ENCODE measurements around the gene TPP1. TPM values are rescaled to one million over a fixed set of nuclear protein-coding genes. Genes with fewer than 3 reads are reported as not detected.
A peak's percentile ranks its signal among the peaks of the same experiment; 100 is the strongest.

TPP1 gene
- total RNA-seq, 3 donors from 2014 or later: 27.2 to 71.4 (median 38.2) TPM

DNA sequence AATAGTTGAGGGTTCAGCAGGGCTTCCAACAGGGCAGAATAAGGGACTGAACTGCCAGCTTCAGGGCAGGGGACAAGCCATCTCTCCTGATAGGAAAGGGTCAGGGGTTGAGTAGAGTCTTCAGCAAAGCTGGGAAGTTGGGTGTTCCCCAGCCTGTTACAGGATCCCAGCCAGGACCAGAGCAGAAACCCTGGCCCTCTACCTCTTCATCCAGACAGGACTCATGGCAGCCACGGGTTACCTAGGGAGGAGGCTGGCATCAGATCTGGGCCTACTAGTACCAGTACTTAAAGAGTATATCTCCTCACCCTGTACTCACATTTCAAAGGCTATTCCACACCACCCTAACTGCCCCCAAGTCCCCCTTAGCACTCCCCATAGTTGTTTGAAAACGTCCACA lies 4.8 kb downstream of the TPP1 start:
- intact Hi-C loops (cut with DNase I; ENCODE audit: low total_unique reads): no loop called here
- Histone ChIP-seq H3K4me1 (no peaks in the 10 kb centered on the region), H3K9me3 (no peaks in the 10 kb centered on the region), H3K27me3 (no peaks in the 10 kb centered on the region), H3K27ac (no peak overlapping the region), H3K36me3 (peaks cover 4% of the 10 kb centered on the region), H3K4me3 (no peak overlapping the region)
- no peak for TF ChIP-seq POLR2AphosphoS5 (IDR thresholded peaks at IDR 0.05)
- TF ChIP-seq POLR2A (IDR thresholded peaks at IDR 0.05): no peak
- TF ChIP-seq, protein P1, sequence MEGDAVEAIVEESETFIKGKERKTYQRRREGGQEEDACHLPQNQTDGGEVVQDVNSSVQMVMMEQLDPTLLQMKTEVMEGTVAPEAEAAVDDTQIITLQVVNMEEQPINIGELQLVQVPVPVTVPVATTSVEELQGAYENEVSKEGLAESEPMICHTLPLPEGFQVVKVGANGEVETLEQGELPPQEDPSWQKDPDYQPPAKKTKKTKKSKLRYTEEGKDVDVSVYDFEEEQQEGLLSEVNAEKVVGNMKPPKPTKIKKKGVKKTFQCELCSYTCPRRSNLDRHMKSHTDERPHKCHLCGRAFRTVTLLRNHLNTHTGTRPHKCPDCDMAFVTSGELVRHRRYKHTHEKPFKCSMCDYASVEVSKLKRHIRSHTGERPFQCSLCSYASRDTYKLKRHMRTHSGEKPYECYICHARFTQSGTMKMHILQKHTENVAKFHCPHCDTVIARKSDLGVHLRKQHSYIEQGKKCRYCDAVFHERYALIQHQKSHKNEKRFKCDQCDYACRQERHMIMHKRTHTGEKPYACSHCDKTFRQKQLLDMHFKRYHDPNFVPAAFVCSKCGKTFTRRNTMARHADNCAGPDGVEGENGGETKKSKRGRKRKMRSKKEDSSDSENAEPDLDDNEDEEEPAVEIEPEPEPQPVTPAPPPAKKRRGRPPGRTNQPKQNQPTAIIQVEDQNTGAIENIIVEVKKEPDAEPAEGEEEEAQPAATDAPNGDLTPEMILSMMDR (IDR thresholded peaks at IDR 0.05): no peak
- DNase-seq (ENCODE audit: low spot score in 2 of 2): no peak

DNA sequence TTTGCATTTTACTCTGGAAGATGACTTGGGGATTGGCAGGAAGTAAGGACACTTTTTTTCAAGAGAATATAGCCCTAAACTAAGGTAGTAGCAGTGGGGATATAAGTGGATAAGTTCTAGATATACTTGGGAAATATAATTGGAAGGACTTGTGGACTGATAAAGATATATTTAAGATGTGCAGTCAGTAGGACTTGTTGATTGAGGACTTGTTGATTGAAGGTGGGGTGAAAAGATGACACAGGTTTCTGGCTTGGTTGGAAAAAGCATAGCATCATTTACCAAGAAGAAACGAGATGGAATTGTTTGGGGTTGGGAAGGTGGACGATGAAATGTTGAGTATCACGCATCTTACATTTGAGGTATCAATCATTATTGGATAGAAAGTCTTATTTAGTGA lies 5.7 kb downstream of the TPP1 start:
- intact Hi-C loops (cut with DNase I; ENCODE audit: low total_unique reads): no loop called here
- no peaks in the 10 kb centered on the region for H3K9me3 ChIP-seq
- H3K27me3 ChIP-seq: no peaks in the 10 kb centered on the region
- peak overlapping the region; percentile 93 to 99 for H3K27ac ChIP-seq
- DNase-seq (ENCODE audit: low spot score in 2 of 2): no peak
- no peak overlapping the region for H3K4me3 ChIP-seq
- H3K4me1 ChIP-seq: no peaks in the 10 kb centered on the region
- H3K36me3 ChIP-seq: peaks cover 10% of the 10 kb centered on the region
- TF ChIP-seq POLR2AphosphoS5 (IDR thresholded peaks at IDR 0.05): no peak

DNA sequence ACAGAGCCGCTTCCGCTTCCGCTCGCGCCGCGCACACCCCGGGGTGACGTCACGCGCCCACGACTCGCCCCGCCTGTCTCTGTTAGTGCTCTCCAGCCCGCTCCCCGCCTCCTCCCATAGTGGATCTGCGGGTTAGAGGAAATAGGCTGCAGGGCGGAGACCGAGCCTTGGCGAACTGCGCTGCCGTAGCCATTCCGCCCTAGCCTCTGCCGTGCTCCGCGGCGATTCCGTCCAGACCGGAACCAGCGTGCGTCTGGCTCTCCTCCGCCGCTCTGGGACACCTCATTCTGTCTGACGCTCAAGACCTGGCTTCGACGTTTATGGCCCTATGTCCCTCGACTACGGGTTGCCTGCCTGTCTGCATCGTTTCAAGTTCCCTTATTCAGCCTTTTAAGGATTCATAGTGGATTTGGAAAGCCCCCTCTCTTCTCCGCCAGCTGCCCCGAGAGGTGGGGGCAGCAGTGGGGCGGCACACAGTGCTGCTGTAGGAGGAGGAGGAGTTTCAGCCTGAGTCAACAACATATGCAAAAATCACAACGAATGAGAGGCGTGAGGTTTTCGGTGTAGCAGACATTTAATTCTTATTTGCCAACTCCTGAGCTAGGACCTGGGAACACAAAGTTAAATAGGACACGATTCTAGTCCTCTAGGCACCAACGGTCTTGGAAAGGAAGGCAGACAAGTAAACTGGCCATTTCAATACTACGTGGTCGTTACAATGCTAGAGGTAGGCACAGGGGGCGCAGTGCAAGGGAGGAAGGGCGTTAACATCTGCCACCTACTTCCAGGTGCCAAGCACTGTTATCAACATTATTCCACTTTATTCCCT lies 6.8 kb downstream of the TPP1 start, which contains the start of gene TAF10:
TSS of gene TAF10 (minus strand) at position 4 of the 829 bp plus-strand sequence. CDS start 27 bp downstream, outside the sequence.
- peak within 1 kb of the TSS; percentile 83 to 88 (median 84) for H3K4me3 ChIP-seq
- peaks cover 13% of the 10 kb centered on the region for H3K36me3 ChIP-seq
- H3K4me1 ChIP-seq: peaks cover 0 to 7% of the 10 kb centered on the region in 2 donors
- TF ChIP-seq POLR2A (IDR thresholded peaks at IDR 0.05) (peak; percentile 78), POLR2AphosphoS5 (IDR thresholded peaks at IDR 0.05) (peak; percentile 94 to 96 (median 95))
- TF ChIP-seq, protein P1 (IDR thresholded peaks at IDR 0.05): peak in 2 of 3 donors; percentile 23 to 33
- peak; percentile 97 for DNase-seq (ENCODE audit: low spot score in 2 of 2)
- H3K27ac ChIP-seq: peak within 1 kb of the TSS; percentile 93 to 99
- no peaks in the 10 kb centered on the region for H3K27me3 ChIP-seq
- H3K9me3 ChIP-seq: no peaks in the 10 kb centered on the region
- intact Hi-C loops (cut with DNase I; ENCODE audit: low total_unique reads): no loop called here

DNA sequence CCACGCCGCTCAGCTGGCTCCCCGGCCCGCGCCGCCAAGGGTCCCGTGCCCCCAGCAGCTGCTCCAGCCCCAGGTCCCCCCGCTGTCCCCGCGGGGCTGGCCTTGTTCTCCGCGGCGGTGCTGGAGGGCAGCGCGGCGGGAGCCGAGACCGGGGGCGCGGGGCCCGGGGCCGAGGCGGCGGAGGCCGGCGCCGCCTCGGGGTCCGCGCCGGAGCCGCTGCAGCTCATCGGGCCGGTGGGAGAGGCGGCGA lies 7.3 kb downstream of the TPP1 start:
- no peak for DNase-seq (ENCODE audit: low spot score in 2 of 2)
- Histone ChIP-seq H3K27ac (peak overlapping the region; percentile 93 to 99), H3K4me1 (peaks cover 0 to 9% of the 10 kb centered on the region in 2 donors), H3K36me3 (peaks cover 13% of the 10 kb centered on the region), H3K9me3 (no peaks in the 10 kb centered on the region), H3K27me3 (no peaks in the 10 kb centered on the region), H3K4me3 (peak overlapping the region; percentile 83 to 88 (median 84))
- TF ChIP-seq POLR2A (IDR thresholded peaks at IDR 0.05) (no peak), POLR2AphosphoS5 (IDR thresholded peaks at IDR 0.05) (no peak)
- TF ChIP-seq, protein P1 (IDR thresholded peaks at IDR 0.05): no peak
- intact Hi-C loops (cut with DNase I; ENCODE audit: low total_unique reads): no loop called here

DNA sequence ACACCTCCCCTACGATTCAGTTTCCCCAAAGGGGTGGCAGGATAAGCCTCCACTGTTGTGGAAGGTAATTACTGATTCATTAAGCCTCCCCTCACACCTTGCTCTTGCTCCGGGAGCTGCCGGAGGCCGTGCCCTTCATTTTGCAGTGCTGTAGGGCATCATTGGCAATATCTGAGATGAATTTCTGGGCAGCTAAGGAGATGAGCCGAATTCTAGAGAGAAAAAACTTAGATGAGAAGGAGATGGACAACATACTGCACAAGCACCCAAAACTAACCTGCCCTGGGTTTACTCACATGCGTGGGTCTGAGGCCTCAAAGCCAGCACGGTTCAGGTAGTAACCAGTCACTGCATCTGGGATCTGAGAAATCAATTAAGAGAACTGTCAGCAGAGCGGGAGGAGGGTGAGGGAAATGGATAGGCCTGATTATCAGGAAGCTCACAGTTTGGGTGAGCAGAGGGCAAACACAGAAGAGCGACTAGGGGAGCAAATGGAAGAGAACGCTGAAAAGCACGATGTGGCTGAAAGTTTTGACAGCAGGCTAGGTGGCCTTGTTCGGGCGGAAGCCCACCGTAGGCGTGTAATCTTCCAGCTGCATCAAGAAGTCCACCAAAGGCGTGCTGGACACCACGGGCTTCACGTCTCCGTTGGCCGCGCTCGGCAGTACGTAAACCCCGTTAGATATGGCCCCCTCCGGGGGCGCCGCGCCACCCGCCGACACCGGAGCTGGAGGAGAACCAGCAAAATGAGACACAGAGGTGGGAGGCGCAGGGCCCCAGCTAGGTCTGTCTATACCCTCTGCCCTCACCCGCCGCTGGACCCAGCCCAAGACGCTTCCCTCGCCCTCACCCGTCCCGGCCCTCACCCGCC lies 7.9 kb downstream of the TPP1 start:
- Histone ChIP-seq H3K27ac (peak overlapping the region; percentile 93 to 99), H3K4me1 (peaks cover 0 to 13% of the 10 kb centered on the region in 2 donors), H3K27me3 (no peaks in the 10 kb centered on the region), H3K9me3 (no peaks in the 10 kb centered on the region), H3K4me3 (peak overlapping the region; percentile 83 to 88 (median 84)), H3K36me3 (peaks cover 13% of the 10 kb centered on the region)
- DNase-seq (ENCODE audit: low spot score in 2 of 2): peak in 1 of 2 donors; percentile 39
- TF ChIP-seq, protein P1 (IDR thresholded peaks at IDR 0.05): no peak
- TF ChIP-seq POLR2AphosphoS5 (IDR thresholded peaks at IDR 0.05) (no peak), POLR2A (IDR thresholded peaks at IDR 0.05) (no peak)
- intact Hi-C loops (cut with DNase I; ENCODE audit: low total_unique reads): no loop called here

All from breast epithelium (tissue), 4 donors.